Activated CD4-positive, alpha-beta T cell treated with anti-CD3 and anti-CD28 coated beads, Interleukin-10, Interleukin-2, amounts not matched to agents 100 ng/mL and 50 ng/mL, durations not matched to agents 16 hours and 8 hours (primary cell): ENCODE results near the gene TAS2R4.
"Not testable (repeated sequence)": the region's sequence is repeated elsewhere in the genome, so short reads cannot be mapped to it uniquely, and the experiment has no call there.

Experiments used
- DNase-seq: peaks from one replicate; pipeline ENCODE4 v3.0.0-alpha.2; 2020

The TAS2R4 gene

GRCh38 chr7:141776374-141776773 lies at the start of gene TAS2R4:
Gene TAS2R4, plus strand, starts transcription at chr7:141776674. Its CDS starts 1,815 bp downstream, at chr7:141778489.
- DNase-seq, result no peak

- no peak for DNase-seq
These were observed 47.5 kb upstream of the TAS2R4 start for GRCh38 chr7:141729020-141729419.

GRCh38 chr7:141731476-141732149 lies 44.9 kb upstream of the TAS2R4 start:
- DNase-seq, result no peak

GRCh38 chr7:141737118-141737835 lies 39.2 kb upstream of the TAS2R4 start:
- peak; percentile 23 for DNase-seq

- peak; percentile 95 for DNase-seq
These were observed 38.5 kb upstream of the TAS2R4 start, which contains the start of gene SSBP1 for GRCh38 chr7:141737836-141738591. Gene SSBP1, plus strand, starts transcription at chr7:141738358. Its CDS starts 809 bp downstream, at chr7:141739167.

- no peak for DNase-seq
These were observed 37.9 kb upstream of the TAS2R4 start for GRCh38 chr7:141738592-141739013.

- DNase-seq, result no peak
These were observed 37.2 kb upstream of the TAS2R4 start for GRCh38 chr7:141739250-141739649.

GRCh38 chr7:141742229-141742628 lies 34.2 kb upstream of the TAS2R4 start:
- no peak for DNase-seq

- DNase-seq, result no peak
These were observed 32.3 kb upstream of the TAS2R4 start for GRCh38 chr7:141744131-141744530.

GRCh38 chr7:141748396-141748795 lies 28.1 kb upstream of the TAS2R4 start:
- no peak for DNase-seq

- DNase-seq, result not testable (repeated sequence)
These were observed 24.6 kb upstream of the TAS2R4 start for GRCh38 chr7:141751904-141752303.

GRCh38 chr7:141752634-141753033 lies 23.8 kb upstream of the TAS2R4 start:
- DNase-seq, result peak; percentile 7

- peak; percentile 39 for DNase-seq
These were observed 21.5 kb upstream of the TAS2R4 start for GRCh38 chr7:141754939-141755338.

- no peak for DNase-seq
These were observed 12.7 kb upstream of the TAS2R4 start, which contains the start of gene TAS2R3 for GRCh38 chr7:141763797-141764196. Gene TAS2R3, plus strand, starts transcription at chr7:141764097. Its CDS starts 62 bp downstream, at chr7:141764159.

GRCh38 chr7:141770083-141770583 lies 6.3 kb upstream of the TAS2R4 start:
- not testable (repeated sequence) for DNase-seq

- DNase-seq, result peak; percentile 51
These were observed 9.5 kb downstream of the TAS2R4 start for GRCh38 chr7:141785706-141786552.

GRCh38 chr7:141788296-141788695 lies 11.8 kb downstream of the TAS2R4 start:
- DNase-seq, result no peak

GRCh38 chr7:141789917-141790316 lies 13.4 kb downstream of the TAS2R4 start, which contains the start of gene TAS2R5:
Gene TAS2R5, plus strand, starts transcription at chr7:141790217. Its CDS starts 145 bp downstream, at chr7:141790362.
- DNase-seq, result no peak

- no peak for DNase-seq
These were observed 16.1 kb downstream of the TAS2R4 start for GRCh38 chr7:141792526-141792925.

- no peak for DNase-seq
These were observed 43.6 kb downstream of the TAS2R4 start for GRCh38 chr7:141820067-141820466.

GRCh38 chr7:141822432-141822831 lies 46.0 kb downstream of the TAS2R4 start:
- not testable (repeated sequence) for DNase-seq
